ENCODE data around the gene C12orf50. TPM values are rescaled to one million over a fixed set of nuclear protein-coding genes. Genes with fewer than 3 reads are reported as not detected.
A peak's percentile ranks its signal among the peaks of the same experiment; 100 is the strongest.
"Not testable (repeated sequence)": the region's sequence is repeated elsewhere in the genome, so short reads cannot be mapped to it uniquely, and the experiment has no call there.

Gene C12orf50
- total and polyA plus RNA-seq, 9 donors: 0.09 to 0.37 (median 0.21) TPM

GRCh38 chr12:87995581-87996178 is 33.5 kb downstream of the C12orf50 start:
- H3K4me1 ChIP-seq (ENCODE audit: control insufficient read depth, insufficient read depth, low read length): no peaks in the 10 kb centered on the region
- H3K27ac ChIP-seq (ENCODE audit: low read length): no peak overlapping the region
- 2% methylated on average over 7 of the region's 8 CpGs for WGBS (ENCODE audit: insufficient coverage)
- no peaks in the 10 kb centered on the region for H3K9me3 ChIP-seq (replicated peaks; ENCODE audit: control insufficient read depth, low read depth, low read length)
- DNase-seq: peak; percentile 80
- no peaks in the 10 kb centered on the region for H3K36me3 ChIP-seq (ENCODE audit: control insufficient read depth, insufficient read depth, low read length)
- no peaks in the 10 kb centered on the region for H3K27me3 ChIP-seq (ENCODE audit: control insufficient read depth, insufficient read depth, low read length)
- H3K4me3 ChIP-seq (ENCODE audit: low read length): no peak overlapping the region

GRCh38 chr12:87991483-87991882 is 37.7 kb downstream of the C12orf50 start:
- Histone ChIP-seq H3K27me3 (ENCODE audit: control insufficient read depth, insufficient read depth, low read length) (no peaks in the 10 kb centered on the region), H3K4me1 (ENCODE audit: control insufficient read depth, insufficient read depth, low read length) (no peaks in the 10 kb centered on the region), H3K27ac (ENCODE audit: low read length) (no peak overlapping the region), H3K4me3 (ENCODE audit: low read length) (no peak overlapping the region), H3K36me3 (ENCODE audit: control insufficient read depth, insufficient read depth, low read length) (no peaks in the 10 kb centered on the region), H3K9me3 (replicated peaks; ENCODE audit: control insufficient read depth, low read depth, low read length) (no peaks in the 10 kb centered on the region)
- no peak for DNase-seq

DNA sequence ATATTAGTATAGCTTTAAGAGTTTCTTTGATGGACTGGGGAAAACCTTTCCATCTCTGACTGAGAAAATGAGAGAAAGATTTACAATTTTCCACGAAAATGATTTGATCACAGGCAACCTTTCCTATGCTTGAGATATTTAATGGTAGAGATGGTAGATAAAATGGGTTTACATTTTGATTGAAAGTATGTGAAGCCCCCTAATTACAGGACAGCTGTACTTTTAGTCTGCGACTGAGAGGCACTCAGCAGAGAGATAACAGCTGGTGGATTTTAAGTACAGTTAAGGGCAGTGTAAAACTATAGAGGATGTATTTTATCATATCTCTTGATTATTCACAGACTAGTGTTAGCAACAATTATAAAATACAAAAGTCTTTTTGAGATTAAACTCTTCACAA is 40.7 kb downstream of the C12orf50 start:
- no peaks in the 10 kb centered on the region for H3K9me3 ChIP-seq (replicated peaks; ENCODE audit: control insufficient read depth, low read depth, low read length)
- H3K4me3 ChIP-seq (ENCODE audit: low read length): no peak overlapping the region
- no peak for DNase-seq
- H3K36me3 ChIP-seq (ENCODE audit: control insufficient read depth, insufficient read depth, low read length): no peaks in the 10 kb centered on the region
- no peaks in the 10 kb centered on the region for H3K27me3 ChIP-seq (ENCODE audit: control insufficient read depth, insufficient read depth, low read length)
- no CpG with 5 or more reads among the region's 2 CpGs for WGBS (ENCODE audit: insufficient coverage)
- no peak overlapping the region for H3K27ac ChIP-seq (ENCODE audit: low read length)
- H3K4me1 ChIP-seq (ENCODE audit: control insufficient read depth, insufficient read depth, low read length): no peaks in the 10 kb centered on the region

DNA sequence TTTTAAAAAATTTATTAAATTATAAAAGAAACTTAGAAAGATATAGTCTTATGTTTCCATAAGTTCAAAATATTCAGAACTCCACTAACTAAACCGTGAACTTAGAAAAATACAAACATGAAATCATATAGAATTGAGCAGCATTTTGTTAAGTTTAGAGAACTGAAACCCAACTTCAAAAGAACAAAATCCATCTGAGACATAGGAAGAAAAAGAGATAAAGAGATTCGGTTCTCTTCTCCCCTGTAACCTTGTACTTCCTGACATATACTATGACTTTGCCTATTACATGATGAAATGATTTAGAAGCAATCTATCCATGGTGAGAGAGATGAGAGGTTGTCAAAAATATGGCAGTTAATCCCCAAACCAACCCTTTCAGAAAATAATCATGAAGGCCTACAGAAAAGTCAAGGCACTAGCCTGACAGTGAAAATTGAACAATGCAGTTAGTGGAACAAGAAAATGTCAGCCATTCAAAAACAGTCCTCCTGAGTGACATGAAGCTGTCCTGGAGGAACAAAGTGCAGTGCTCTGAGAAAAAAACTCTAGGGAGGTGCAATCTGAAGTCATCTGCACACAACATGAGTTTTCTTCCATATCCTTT is 44.0 kb downstream of the C12orf50 start:
- WGBS (ENCODE audit: insufficient coverage): no CpG with 5 or more reads among the region's 2 CpGs
- Histone ChIP-seq H3K27me3 (ENCODE audit: control insufficient read depth, insufficient read depth, low read length) (no peaks in the 10 kb centered on the region), H3K4me3 (ENCODE audit: low read length) (no peak overlapping the region), H3K27ac (ENCODE audit: low read length) (no peak overlapping the region), H3K4me1 (ENCODE audit: control insufficient read depth, insufficient read depth, low read length) (no peaks in the 10 kb centered on the region), H3K9me3 (replicated peaks; ENCODE audit: control insufficient read depth, low read depth, low read length) (no peaks in the 10 kb centered on the region), H3K36me3 (ENCODE audit: control insufficient read depth, insufficient read depth, low read length) (no peaks in the 10 kb centered on the region)
- no peak for DNase-seq

DNA sequence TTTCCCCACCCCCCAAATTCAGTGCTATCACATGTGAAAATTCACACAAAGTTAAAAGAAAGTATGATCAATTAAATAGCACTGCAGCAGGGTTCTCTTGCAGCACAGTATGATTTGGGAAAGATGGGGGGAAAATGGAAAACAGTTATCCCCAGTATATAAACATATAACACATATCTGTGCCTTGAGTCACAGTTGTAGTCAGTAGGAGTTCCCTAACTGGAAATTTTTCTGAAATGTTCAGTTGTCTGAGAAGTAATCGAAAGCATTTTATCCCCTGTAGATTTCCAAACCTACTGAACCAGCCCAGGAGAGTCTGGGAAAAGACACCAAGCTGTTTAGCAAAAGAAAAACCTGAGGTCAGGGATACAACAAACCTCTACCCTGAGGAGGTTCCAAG is 47.0 kb downstream of the C12orf50 start:
- Histone ChIP-seq H3K36me3 (ENCODE audit: control insufficient read depth, insufficient read depth, low read length) (no peaks in the 10 kb centered on the region), H3K4me3 (ENCODE audit: low read length) (no peak overlapping the region), H3K27ac (ENCODE audit: low read length) (no peak overlapping the region), H3K27me3 (ENCODE audit: control insufficient read depth, insufficient read depth, low read length) (no peaks in the 10 kb centered on the region), H3K4me1 (ENCODE audit: control insufficient read depth, insufficient read depth, low read length) (no peaks in the 10 kb centered on the region), H3K9me3 (replicated peaks; ENCODE audit: control insufficient read depth, low read depth, low read length) (no peaks in the 10 kb centered on the region)
- DNase-seq: no peak
- no CpG with 5 or more reads among the region's 1 CpG for WGBS (ENCODE audit: insufficient coverage)

- H3K27me3 ChIP-seq (ENCODE audit: control insufficient read depth, insufficient read depth, low read length): no peaks in the 10 kb centered on the region
- no peaks in the 10 kb centered on the region for H3K36me3 ChIP-seq (ENCODE audit: control insufficient read depth, insufficient read depth, low read length)
- no peaks in the 10 kb centered on the region for H3K9me3 ChIP-seq (replicated peaks; ENCODE audit: control insufficient read depth, low read depth, low read length)
- no peak for DNase-seq
- H3K4me1 ChIP-seq (ENCODE audit: control insufficient read depth, insufficient read depth, low read length): no peaks in the 10 kb centered on the region
- no peak overlapping the region for H3K4me3 ChIP-seq (ENCODE audit: low read length)
- H3K27ac ChIP-seq (ENCODE audit: low read length): no peak overlapping the region
- no CpG with 5 or more reads among the region's 1 CpG for WGBS (ENCODE audit: insufficient coverage)
These were observed 47.7 kb downstream of the C12orf50 start for GRCh38 chr12:87981495-87981894.

DNA sequence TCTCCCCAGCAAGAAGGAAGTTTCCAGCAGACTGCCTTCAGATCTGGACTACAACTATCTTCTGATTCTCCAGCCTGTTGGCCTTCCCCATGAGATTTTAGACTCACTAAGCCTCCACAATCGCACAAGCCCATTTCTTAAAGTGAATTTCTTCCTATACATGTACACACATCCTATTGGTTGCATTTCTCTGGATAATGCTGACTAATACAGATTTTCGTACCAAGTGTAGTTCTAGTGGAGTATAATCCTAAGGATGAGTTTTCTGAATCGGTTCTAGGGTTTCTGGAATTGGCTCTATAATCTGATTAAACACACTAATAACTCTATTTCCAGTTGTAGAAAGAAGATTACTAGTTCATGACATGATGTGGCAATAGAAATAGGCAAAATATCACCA is 53.3 kb downstream of the C12orf50 start:
- Histone ChIP-seq H3K9me3 (replicated peaks; ENCODE audit: control insufficient read depth, low read depth, low read length) (no peaks in the 10 kb centered on the region), H3K4me1 (ENCODE audit: control insufficient read depth, insufficient read depth, low read length) (no peaks in the 10 kb centered on the region), H3K4me3 (ENCODE audit: low read length) (no peak overlapping the region), H3K27ac (ENCODE audit: low read length) (no peak overlapping the region), H3K27me3 (ENCODE audit: control insufficient read depth, insufficient read depth, low read length) (no peaks in the 10 kb centered on the region), H3K36me3 (ENCODE audit: control insufficient read depth, insufficient read depth, low read length) (no peaks in the 10 kb centered on the region)
- DNase-seq: no peak
- WGBS (ENCODE audit: insufficient coverage): no CpG with 5 or more reads among the region's 3 CpGs

GRCh38 chr12:87967871-87968270 is 61.3 kb downstream of the C12orf50 start:
- Histone ChIP-seq H3K36me3 (ENCODE audit: control insufficient read depth, insufficient read depth, low read length) (no peaks in the 10 kb centered on the region), H3K27me3 (ENCODE audit: control insufficient read depth, insufficient read depth, low read length) (no peaks in the 10 kb centered on the region), H3K4me1 (ENCODE audit: control insufficient read depth, insufficient read depth, low read length) (no peaks in the 10 kb centered on the region), H3K4me3 (ENCODE audit: low read length) (no peak overlapping the region), H3K27ac (ENCODE audit: low read length) (no peak overlapping the region), H3K9me3 (replicated peaks; ENCODE audit: control insufficient read depth, low read depth, low read length) (no peaks in the 10 kb centered on the region)
- peak; percentile 41 for DNase-seq

GRCh38 chr12:87960566-87960965 is 68.6 kb downstream of the C12orf50 start:
- no peaks in the 10 kb centered on the region for H3K36me3 ChIP-seq (ENCODE audit: control insufficient read depth, insufficient read depth, low read length)
- no peaks in the 10 kb centered on the region for H3K4me1 ChIP-seq (ENCODE audit: control insufficient read depth, insufficient read depth, low read length)
- H3K27ac ChIP-seq (ENCODE audit: low read length): no peak overlapping the region
- 40% methylated on average over 1 of the region's 2 CpGs for WGBS (ENCODE audit: insufficient coverage)
- DNase-seq: no peak
- H3K9me3 ChIP-seq (replicated peaks; ENCODE audit: control insufficient read depth, low read depth, low read length): no peaks in the 10 kb centered on the region
- H3K4me3 ChIP-seq (ENCODE audit: low read length): no peak overlapping the region
- no peaks in the 10 kb centered on the region for H3K27me3 ChIP-seq (ENCODE audit: control insufficient read depth, insufficient read depth, low read length)

DNA sequence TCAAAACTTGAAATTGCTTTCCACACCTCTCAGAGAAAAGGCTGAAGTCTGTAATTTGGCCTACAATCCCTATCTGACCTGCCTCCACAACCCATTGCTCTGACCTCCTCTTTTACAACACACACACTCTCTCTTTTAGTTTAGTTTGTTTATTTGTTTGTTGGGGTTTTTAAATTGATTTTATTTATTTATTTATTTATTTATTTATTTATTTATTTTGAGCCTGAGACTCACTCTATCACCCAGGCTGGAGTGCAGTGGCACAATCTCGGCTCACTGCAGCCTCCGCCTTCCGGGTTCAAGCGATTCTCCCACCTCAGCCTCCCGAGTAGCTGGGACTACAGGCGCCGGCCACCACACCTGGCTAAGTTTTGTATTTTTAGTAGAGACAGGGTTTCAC is 75.2 kb downstream of the C12orf50 start:
- H3K9me3 ChIP-seq (replicated peaks; ENCODE audit: control insufficient read depth, low read depth, low read length); H3K4me1 ChIP-seq (ENCODE audit: control insufficient read depth, insufficient read depth, low read length); H3K27me3 ChIP-seq (ENCODE audit: control insufficient read depth, insufficient read depth, low read length); H3K4me3 ChIP-seq (ENCODE audit: low read length); DNase-seq; H3K27ac ChIP-seq (ENCODE audit: low read length); H3K36me3 ChIP-seq (ENCODE audit: control insufficient read depth, insufficient read depth, low read length): not testable (repeated sequence)
- no CpG with 5 or more reads among the region's 7 CpGs for WGBS (ENCODE audit: insufficient coverage)
